Dermis microvascular lymphatic vessel endothelial cell (primary cell): ENCODE results near the gene PCDHA1. TPM values are rescaled to one million over a fixed set of nuclear protein-coding genes. Genes with fewer than 3 reads are reported as not detected.
"Not testable (repeated sequence)": the region's sequence is repeated elsewhere in the genome, so short reads cannot be mapped to it uniquely, and the experiment has no call there.

ENCODE experiments used
- DNase-seq, 2 donors: peaks; one replicate each; pipeline versions ENCODE4 v3.0.0 to v3.0.0-alpha.2; 2010; ENCODE audit warnings: low read depth in 2 of 2
- total RNA-seq: library from RNA; depleted of rRNA; stranded (reverse); fragments of >200 nt; gene quantifications from 2 replicates; pipeline ENCODE4 v1.2.1, GENCODE V29; 2014

Gene PCDHA1
- total RNA-seq = under 0.01 TPM in 1 of 2 replicates, not detected in the other

DNA sequence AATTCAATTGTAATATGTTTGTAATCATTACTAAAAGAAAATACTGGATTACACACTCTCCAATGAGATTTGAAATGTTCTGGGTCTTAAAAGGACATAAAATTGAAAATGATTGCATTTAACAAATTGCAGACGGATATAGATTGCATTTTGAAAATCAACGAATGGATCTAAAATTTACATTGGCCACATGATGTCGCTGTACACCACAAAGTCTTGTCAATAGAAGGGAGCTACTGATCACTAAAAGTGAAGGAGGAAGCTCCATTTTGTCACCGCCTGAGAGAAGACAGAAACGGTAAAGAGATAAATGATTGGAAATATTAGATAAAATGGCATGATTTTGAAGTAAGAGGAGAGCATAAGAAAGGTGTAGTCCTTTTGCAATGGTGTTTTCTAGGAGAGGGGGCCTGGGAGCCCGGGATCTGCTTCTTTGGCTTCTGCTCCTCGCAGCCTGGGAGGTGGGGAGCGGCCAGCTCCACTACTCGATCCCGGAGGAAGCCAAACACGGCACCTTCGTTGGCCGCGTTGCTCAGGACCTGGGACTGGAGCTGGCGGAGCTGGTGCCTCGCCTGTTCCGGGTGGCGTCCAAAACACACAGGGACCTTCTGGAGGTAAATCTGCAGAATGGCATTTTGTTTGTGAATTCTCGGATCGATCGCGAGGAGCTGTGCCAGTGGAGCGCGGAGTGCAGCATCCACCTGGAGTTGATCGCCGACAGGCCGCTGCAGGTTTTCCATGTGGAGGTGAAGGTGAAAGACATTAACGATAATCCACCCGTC is at the start of gene PCDHA1:
TSS of gene PCDHA1 (plus strand) at position 236 of the 782 bp plus-strand sequence.
- no peak for DNase-seq

GRCh38 chr5:140737486-140737885 is 48.5 kb upstream of the PCDHA1 start:
- DNase-seq = no peak

DNA sequence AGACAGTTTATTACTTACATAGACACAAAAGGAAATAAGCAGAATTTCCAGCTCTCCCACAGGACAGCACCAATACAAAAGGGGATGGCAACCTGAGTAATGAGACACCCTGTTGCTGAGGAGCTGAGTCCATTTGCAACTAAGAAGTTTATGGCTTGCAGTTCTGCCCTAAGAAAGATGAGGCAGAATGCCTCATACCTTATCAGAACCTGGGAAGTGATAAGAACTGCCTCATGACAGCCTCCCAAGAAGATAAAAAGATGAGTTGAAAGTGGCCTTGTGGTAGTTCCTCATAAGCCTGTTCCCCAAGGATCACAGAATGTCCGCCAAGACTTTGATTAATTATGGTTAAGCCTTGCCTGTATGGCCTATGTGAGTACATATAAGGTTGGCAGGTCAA is 44.0 kb upstream of the PCDHA1 start:
- DNase-seq = no peak

DNA sequence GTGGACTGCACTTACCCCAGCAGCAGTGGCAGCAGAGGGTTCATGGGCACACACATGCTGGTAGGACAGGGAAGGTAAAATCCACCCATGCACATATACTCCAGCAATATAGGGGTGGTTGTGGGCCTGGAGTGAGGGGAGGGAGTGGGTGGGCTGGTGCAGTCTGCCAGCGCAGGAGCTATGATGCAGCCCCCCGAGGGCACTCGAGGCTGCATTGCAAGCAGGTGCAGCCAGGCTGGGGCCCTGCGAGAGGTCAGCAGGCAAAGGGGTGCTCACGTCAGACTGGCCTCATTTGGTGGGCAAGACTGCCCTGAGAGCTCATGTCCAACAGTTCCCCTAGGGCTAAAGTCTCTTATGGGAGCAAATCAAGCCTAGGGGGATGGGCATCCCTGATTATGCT is 32.4 kb upstream of the PCDHA1 start:
- no peak for DNase-seq

DNA sequence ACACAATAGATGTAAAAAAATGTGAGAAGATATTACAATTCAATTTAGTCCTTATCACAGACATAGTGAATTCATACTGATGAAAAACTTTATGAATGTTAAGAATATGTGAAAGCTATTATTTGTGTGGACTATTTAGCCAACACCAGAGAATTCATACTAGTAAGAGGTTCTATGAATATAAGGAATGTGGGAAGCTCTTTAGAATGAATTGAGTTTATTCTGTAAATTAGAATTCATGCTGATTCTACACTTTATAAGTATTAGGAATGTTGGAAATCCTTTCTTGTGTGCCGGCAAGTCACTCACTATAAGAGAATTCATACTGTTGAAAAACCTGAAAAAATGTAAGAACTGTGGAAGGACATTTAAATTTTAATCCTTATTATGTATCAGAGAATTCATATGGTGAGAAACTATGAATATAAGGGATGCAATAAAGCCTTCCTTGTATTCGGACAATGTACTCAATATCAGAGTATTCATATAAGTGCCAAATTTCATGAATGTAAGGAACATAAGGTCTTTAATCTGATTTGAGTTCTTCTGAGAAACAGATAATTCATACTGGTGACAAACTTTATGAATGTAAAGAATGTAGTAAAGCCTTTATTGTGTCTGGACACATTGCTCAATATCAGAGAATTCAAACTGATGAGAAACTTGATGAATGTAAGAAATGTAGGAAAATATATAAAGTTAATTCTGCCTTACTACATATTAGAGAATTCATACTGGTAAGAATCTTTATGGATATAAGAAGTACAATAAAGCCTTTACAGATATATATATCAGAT is 21.6 kb upstream of the PCDHA1 start:
- no peak for DNase-seq

DNA sequence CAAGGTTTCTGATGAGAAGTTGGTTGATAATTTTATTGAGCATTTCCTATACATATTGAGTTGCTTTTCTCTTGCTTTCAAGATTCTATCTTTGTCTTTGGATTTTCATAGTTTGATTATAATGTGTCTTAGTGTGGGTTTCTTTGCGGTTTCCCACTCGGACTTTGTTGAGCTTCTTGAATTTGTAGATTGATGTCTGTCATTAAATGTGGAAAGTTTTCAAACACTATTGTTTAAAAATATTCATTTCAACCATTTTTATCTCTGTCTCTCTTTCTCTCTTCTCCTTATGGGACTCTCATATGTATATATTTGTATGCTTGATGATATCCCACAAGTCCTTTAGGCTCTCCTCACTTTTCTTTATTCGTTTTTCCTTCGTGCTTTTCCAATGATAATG is 18.5 kb upstream of the PCDHA1 start:
- no peak for DNase-seq

DNA sequence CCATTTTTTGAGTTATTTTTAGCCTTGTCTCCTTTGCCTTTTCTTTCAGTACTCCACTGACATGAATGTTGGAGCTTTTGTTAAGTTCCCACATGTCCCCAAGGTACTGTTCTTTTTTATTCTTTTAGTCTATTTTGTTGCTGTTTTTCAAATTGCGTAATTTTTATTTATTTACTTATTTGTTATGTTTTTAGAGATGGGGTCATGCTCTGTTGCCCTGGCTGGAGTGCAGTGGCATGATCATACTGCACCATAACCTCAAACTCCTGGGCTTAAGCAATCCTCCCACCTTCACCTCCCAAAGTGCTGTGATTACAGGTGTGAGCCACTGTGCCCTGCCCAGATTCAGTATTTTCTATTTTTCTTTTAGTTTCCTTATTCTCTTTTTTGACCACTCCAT is 5.4 kb upstream of the PCDHA1 start:
- DNase-seq = no peak

DNA sequence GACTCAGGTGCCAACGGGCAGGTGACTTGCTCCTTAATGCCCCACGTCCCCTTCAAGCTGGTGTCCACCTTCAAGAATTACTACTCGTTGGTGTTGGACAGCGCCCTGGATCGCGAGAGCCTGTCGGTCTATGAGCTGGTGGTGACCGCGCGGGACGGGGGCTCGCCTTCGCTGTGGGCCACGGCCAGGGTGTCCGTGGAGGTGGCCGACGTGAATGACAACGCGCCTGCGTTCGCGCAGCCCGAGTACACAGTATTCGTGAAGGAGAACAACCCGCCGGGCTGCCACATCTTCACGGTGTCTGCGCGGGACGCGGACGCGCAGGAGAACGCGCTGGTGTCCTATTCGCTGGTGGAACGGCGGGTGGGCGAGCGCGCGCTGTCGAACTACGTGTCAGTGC is 1.5 kb downstream of the PCDHA1 start:
- not testable (repeated sequence) for DNase-seq

DNA sequence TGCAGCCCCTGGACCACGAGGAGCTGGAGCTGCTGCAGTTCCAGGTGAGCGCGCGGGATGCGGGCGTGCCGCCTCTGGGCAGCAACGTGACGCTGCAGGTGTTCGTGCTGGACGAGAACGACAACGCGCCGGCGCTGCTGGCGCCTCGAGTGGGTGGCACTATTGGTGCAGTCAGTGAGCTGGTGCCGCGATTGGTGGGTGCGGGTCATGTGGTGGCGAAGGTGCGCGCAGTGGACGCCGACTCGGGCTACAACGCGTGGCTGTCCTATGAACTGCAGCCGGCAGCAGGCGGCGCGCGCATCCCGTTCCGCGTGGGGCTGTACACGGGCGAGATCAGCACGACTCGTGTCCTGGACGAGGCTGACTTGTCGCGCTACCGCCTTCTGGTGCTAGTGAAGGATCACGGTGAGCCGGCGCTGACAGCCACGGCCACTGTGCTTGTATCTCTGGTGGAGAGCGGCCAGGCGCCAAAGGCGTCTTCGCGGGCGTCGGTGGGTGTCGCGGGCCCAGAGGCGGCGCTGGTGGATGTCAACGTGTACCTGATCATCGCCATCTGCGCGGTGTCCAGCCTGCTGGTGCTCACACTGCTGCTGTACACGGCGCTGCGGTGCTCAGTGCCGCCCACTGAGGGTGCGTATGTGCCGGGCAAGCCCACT is 2.0 kb downstream of the PCDHA1 start:
- DNase-seq = not testable (repeated sequence)

- no peak for DNase-seq
Observed at GRCh38 chr5:140791089-140791488, 5.1 kb downstream of the PCDHA1 start.

DNA sequence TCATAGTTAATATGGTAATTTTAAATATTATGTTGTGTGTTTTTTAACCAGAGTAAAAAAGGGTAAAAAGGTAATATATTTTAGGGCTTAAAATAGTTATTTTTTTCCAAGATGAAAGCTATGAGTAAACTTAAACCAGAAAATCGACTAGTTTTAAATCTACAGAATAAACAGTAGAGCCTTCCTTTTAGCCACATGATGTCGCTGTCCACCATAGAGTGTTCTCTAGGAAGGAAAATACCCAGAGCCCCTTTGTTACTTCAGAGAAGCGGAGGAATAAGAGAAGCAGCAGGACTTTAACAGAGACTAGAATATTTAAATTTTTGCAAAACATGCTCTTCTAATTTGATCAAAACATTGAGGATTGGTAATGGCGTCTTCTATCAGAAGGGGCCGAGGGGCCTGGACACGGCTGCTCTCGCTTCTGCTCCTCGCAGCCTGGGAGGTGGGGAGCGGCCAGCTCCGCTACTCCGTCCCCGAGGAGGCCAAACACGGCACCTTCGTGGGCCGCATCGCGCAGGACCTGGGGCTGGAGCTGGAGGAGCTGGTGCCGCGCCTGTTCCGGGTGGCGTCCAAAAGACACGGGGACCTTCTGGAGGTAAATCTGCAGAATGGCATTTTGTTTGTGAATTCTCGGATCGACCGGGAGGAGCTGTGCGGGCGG is 8.8 kb downstream of the PCDHA1 start, which contains the start of gene PCDHA2:
TSS of gene PCDHA2 (plus strand) at position 258 of the 664 bp plus-strand sequence.
- DNase-seq = no peak

DNA sequence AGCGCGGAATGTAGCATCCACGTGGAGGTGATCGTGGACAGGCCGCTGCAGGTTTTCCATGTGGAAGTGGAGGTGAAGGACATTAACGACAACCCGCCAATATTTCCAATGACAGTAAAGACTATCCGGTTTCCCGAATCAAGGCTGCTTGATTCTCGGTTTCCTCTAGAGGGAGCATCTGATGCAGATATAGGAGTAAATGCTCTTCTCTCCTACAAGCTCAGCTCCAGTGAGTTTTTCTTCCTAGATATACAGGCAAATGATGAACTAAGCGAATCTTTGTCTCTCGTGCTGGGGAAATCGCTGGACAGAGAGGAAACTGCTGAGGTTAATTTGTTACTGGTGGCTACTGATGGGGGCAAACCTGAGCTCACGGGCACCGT is 9.3 kb downstream of the PCDHA1 start:
- DNase-seq = no peak

DNA sequence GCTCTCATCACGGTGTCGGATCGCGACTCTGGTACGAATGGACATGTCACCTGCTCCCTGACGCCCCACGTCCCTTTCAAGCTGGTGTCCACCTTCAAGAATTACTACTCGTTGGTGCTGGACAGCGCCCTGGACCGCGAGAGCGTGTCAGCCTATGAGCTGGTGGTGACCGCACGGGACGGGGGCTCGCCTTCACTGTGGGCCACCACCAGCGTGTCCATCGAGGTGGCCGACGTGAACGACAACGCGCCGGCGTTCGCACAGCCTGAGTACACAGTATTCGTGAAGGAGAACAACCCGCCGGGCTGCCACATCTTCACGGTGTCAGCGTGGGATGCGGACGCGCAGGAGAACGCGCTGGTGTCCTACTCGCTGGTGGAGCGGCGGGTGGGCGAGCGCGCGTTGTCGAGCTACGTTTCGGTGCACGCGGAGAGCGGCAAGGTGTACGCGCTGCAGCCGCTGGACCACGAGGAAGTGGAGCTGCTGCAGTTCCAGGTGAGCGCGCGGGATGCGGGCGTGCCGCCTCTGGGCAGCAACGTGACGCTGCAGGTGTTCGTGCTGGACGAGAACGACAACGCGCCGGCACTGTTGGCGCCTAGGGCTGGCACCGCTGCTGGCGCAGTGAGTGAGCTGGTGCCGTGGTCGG is 10.3 kb downstream of the PCDHA1 start:
- DNase-seq = not testable (repeated sequence)

DNA sequence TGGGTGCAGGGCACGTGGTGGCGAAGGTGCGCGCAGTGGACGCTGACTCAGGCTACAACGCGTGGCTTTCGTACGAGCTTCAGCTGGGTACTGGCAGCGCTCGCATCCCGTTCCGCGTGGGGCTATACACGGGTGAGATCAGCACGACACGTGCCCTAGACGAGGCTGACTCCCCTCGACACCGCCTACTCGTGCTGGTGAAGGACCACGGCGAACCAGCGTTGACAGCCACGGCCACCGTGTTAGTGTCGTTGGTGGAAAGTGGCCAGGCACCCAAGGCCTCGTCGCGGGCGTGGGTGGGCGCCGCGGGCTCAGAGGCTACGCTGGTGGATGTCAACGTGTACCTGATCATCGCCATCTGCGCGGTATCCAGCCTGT is 10.8 kb downstream of the PCDHA1 start:
- DNase-seq = no peak

- DNase-seq = peak in 1 of 2 donors; percentile 36
Observed at GRCh38 chr5:140800816-140801493, 15.0 kb downstream of the PCDHA1 start, which contains the start of gene PCDHA3. TSS of gene PCDHA3 (plus strand) at chr5:140801057.

- DNase-seq = peak in 1 of 2 donors; percentile 7
Observed at GRCh38 chr5:140801494-140801841, 15.5 kb downstream of the PCDHA1 start.

GRCh38 chr5:140802381-140802780 is 16.4 kb downstream of the PCDHA1 start:
- not testable (repeated sequence) for DNase-seq

- DNase-seq = no peak
Observed at GRCh38 chr5:140802781-140803271, 16.9 kb downstream of the PCDHA1 start.

DNA sequence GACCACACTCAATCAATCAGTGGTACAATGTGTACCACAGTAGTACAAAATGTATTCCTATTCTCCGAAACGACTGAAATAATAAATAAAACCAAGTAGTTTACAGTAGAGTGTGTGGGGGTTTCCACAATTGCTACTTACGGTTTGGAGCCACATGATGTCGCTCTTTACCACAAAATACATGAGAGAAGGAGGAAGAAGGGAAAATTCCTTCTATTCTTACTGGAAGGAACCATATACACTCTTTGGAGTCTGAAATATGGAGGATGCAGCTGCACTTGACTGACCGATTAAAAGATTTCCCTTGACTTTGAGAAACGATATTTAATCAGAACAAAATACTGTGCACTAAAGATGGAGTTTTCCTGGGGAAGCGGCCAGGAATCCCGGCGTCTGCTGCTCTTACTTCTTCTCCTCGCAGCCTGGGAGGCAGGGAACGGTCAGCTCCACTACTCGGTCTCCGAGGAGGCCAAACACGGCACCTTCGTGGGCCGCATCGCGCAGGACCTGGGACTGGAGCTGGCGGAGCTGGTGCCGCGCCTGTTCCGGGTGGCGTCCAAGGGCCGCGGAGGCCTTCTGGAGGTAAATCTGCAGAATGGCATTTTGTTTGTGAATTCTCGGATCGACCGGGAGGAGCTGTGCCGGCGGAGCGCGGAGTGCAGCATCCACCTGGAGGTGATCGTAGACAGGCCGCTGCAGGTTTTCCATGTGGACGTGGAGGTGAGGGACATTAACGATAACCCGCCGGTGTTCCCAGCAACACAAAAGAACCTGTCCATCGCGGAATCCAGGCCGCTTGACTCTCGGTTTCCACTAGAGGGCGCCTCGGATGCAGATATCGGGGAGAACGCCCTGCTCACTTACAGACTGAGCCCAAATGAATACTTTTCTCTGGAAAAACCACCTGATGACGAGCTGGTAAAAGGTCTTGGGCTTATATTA is 21.2 kb downstream of the PCDHA1 start, which contains the start of gene PCDHA4:
TSS of gene PCDHA4 (plus strand) at position 235 of the 942 bp plus-strand sequence.
- peak in 1 of 2 donors; percentile 18 for DNase-seq
